Naive thymus-derived CD8-positive, alpha-beta T cell (primary cell): ENCODE measurements around the gene ATP6V0A1. TPM values are rescaled to one million over a fixed set of nuclear protein-coding genes. Genes with fewer than 3 reads are reported as not detected.
A peak's percentile ranks its signal among the peaks of the same experiment; 100 is the strongest.

Experiments used
- ATAC-seq, 2 donors: fragments of 150-1000 bp; cut with Tn5 transposase in 1 of 2; sonication (Bioruptor Pico), chemical (Tn5 transposase) in 1 of 2; 1 replicate in 1 of 2; 2 replicates in 1 of 2; pipeline ENCODE4 v1.10.0; 2021; ENCODE audit warnings: mild to moderate bottlenecking in 2 of 2, moderate library complexity in 2 of 2
- POLR2A ChIA-PET: fragments of 350-600 bp; sonication (Branson Sonifier 250); formaldehyde crosslinking; loops from one replicate; lab custom pipeline; 2021; ENCODE audit warnings: antibody characterized with exemption; lab: Charles Lee
- DNase-seq, 10 donors: peaks; one replicate each; pipeline versions ENCODE4 v3.0.0 to v3.0.0-alpha.2; 2020 to 2022
- H3K27ac Mint-ChIP-seq, 10 donors: one replicate each; pipeline ENCODE4 v1.8.0; 2020 to 2022; ENCODE audit warnings: mild to moderate bottlenecking in 10 of 10, mixed read lengths in 10 of 10, moderate library complexity in 4 of 10, inconsistent platforms in 1 of 10
- H3K27me3 Mint-ChIP-seq, 5 donors: one replicate each; pipeline ENCODE4 v1.8.0; 2021 to 2022; ENCODE audit warnings: mixed read lengths in 5 of 5
- H3K36me3 Mint-ChIP-seq, 3 donors: one replicate each; pipeline ENCODE4 v1.8.0; 2020 to 2022; ENCODE audit warnings: mixed read lengths in 3 of 3, mild to moderate bottlenecking in 2 of 3, inconsistent platforms in 1 of 3
- H3K4me1 Mint-ChIP-seq, 4 donors: one replicate each; pipeline ENCODE4 v1.8.0; 2021 to 2022; ENCODE audit warnings: mixed read lengths in 4 of 4
- H3K4me3 Mint-ChIP-seq, 10 donors: one replicate each; pipeline ENCODE4 v1.8.0; 2020 to 2022; ENCODE audit warnings: mild to moderate bottlenecking in 10 of 10, mixed read lengths in 10 of 10, moderate library complexity in 6 of 10, inconsistent platforms in 1 of 10
- H3K9me3 Mint-ChIP-seq, 9 donors: one replicate each; pipeline ENCODE4 v1.8.0; 2020 to 2022; ENCODE audit warnings: mixed read lengths in 9 of 9, mild to moderate bottlenecking in 3 of 9, inconsistent platforms in 1 of 9, moderate library complexity in 1 of 9
- polyA plus RNA-seq, 3 donors: library from polyadenylated mRNA; unstranded; fragments of 300-500 nt; fragmentation: Illumina TruSeq; gene quantifications; one replicate each; pipeline ENCODE4 v1.2.3, GENCODE V29; 2021
- total RNA-seq, 8 experiments: library from RNA in 2 of 8; stranded (reverse) in 2 of 8; gene quantifications; one replicate each; pipeline ENCODE4 v1.2.3 and lab custom pipeline; 2021 to 2026

The ATP6V0A1 gene
- total and polyA plus RNA-seq, 5 experiments from 2014 or later, result 4.1 to 19.1 (median 12.6) TPM

DNA sequence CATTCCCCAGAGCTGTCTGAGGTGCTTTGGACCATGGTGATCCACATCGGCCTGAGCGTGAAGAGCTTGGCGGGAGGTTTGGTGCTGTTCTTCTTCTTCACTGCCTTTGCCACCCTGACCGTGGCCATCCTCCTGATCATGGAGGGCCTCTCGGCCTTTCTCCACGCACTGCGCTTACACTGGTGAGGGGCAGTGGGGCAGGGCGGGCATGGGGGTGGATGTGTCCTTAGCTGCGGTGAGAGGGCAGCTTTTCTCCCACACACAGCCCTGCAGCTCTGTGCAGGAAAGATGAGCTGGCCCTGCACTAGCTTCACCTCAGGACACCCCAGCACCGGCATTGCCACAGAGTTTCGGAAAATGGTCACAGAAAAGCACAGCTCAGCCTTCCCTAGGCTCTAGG, 55.6 kb downstream of the ATP6V0A1 start:
- H3K36me3 Mint-ChIP-seq, result no peaks in the 10 kb centered on the region
- DNase-seq (no peak), ATAC-seq (no peak)
- H3K27me3 Mint-ChIP-seq, result no peaks in the 10 kb centered on the region
- POLR2A ChIA-PET, result no interaction called here
- H3K9me3 Mint-ChIP-seq, result no peaks in the 10 kb centered on the region
- H3K27ac Mint-ChIP-seq, result no peak overlapping the region
- no peak overlapping the region for H3K4me3 Mint-ChIP-seq
- peaks cover 0 to 14% (median 5%) of the 10 kb centered on the region in 4 donors for H3K4me1 Mint-ChIP-seq

GRCh38 chr17:42514867-42515266, 56.2 kb downstream of the ATP6V0A1 start:
- Mint-ChIP-seq H3K9me3 (no peaks in the 10 kb centered on the region), H3K4me3 (no peak overlapping the region), H3K36me3 (no peaks in the 10 kb centered on the region), H3K4me1 (peaks cover 0 to 9% (median 5%) of the 10 kb centered on the region in 4 donors), H3K27ac (peak overlapping the region in 1 of 10 donors; percentile 41), H3K27me3 (no peaks in the 10 kb centered on the region)
- ATAC-seq (no peak), DNase-seq (no peak)
- POLR2A ChIA-PET, result interaction anchor here (0.6 to 0.7 kb wide), 2 partner anchors 16 to 279 kb away, joined by 3 read pairs; no protein-coding TSS in a partner anchor

DNA sequence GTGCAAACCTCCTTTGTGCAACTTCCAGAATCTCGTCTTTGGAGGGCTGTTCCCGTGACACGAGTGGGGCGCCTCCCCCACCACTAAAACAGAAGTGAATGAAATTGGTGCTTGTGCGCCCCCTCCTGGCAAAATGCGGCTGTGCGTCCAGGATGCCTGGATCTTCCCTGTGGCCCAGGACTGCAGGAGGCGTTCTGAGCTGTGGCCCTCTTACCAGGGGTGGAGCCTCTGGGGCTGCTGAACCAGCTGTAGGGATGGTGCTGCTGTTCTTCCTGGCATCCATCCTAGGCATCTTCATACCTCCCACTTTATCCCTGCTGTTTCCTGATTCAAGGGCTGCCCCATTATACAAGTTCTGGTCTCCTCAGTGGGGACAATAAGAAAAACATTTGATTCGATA, 58.8 kb downstream of the ATP6V0A1 start:
- Mint-ChIP-seq H3K27me3 (no peaks in the 10 kb centered on the region), H3K4me1 (peaks cover 6 to 8% (median 7%) of the 10 kb centered on the region in 4 donors), H3K27ac (no peak overlapping the region), H3K36me3 (peaks cover 0 to 1% (median 0%) of the 10 kb centered on the region in 3 donors), H3K4me3 (no peak overlapping the region), H3K9me3 (no peaks in the 10 kb centered on the region)
- POLR2A ChIA-PET, result interaction anchor here (1.1 to 1.2 kb wide), 2 partner anchors 37 to 103 kb away, joined by 3 to 4 read pairs; no protein-coding TSS in a partner anchor
- ATAC-seq (peak; percentile 95 to 97), DNase-seq (peak; percentile 67 to 88 (median 79))

GRCh38 chr17:42518046-42518754, 59.5 kb downstream of the ATP6V0A1 start:
- Mint-ChIP-seq H3K4me1 (peaks cover 6 to 8% (median 7%) of the 10 kb centered on the region in 4 donors), H3K27ac (peak overlapping the region in 1 of 10 donors; percentile 65), H3K27me3 (no peaks in the 10 kb centered on the region), H3K4me3 (no peak overlapping the region), H3K36me3 (peaks cover 0 to 6% (median 0%) of the 10 kb centered on the region in 3 donors), H3K9me3 (no peaks in the 10 kb centered on the region)
- no peak for DNase-seq
- no peak for ATAC-seq
- POLR2A ChIA-PET, result interaction anchor here (1.0 to 1.2 kb wide), 4 partner anchors 29 to 103 kb away, joined by 3 to 5 read pairs (median 4); no protein-coding TSS in a partner anchor

DNA sequence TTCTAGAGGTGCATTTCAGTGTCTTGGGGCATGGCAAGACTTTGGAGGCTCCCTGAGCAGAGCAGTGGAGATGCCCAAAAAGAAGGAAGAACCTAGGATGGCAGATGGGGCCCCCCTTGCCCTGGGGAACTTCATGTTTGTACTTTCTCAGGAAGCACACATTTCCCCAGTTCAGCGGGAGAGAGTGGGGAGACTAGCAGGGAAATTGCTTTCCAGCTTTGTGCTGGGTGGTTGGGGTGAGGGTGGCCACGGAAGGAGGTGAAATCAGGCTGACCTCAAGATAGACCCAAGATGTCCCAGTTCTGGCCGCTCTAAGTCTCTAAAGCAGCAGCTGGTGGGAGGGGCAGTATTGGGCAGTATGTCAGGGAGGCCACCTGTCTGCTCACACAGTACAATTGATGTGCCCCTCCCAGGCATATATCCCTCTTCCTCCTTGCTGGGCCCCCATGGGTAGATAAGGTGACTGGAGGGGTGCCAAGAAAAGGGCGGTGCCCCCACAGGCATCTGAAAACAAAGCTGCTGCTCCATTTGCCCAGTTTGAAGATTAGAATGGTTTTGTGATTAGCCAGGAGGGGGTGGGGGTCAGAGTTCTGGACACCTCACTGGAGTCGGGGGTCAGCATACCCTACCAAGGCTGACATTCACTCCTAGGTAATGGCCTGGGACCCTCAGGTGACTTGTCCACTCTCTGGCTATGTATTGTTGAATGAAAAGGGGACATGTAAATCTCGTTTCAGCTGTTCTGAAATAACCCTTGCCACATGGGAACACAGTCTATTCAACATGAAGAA, 60.3 kb downstream of the ATP6V0A1 start:
- Mint-ChIP-seq H3K4me1 (peaks cover 6 to 8% (median 7%) of the 10 kb centered on the region in 4 donors), H3K27ac (peak overlapping the region in 1 of 10 donors; percentile 65), H3K4me3 (no peak overlapping the region), H3K9me3 (no peaks in the 10 kb centered on the region), H3K36me3 (peaks cover 0 to 7% (median 0%) of the 10 kb centered on the region in 3 donors), H3K27me3 (no peaks in the 10 kb centered on the region)
- POLR2A ChIA-PET, result interaction anchor here (0.6 to 1.1 kb wide), 5 partner anchors 29 to 207 kb away, joined by 3 to 5 read pairs (median 3); no protein-coding TSS in a partner anchor
- DNase-seq, result no peak
- no peak for ATAC-seq

GRCh38 chr17:42519546-42520491, 61.1 kb downstream of the ATP6V0A1 start:
- DNase-seq (no peak), ATAC-seq (no peak)
- H3K4me3 Mint-ChIP-seq, result no peak overlapping the region
- H3K36me3 Mint-ChIP-seq, result peaks cover 0 to 7% (median 0%) of the 10 kb centered on the region in 3 donors
- POLR2A ChIA-PET, result interaction anchor here (0.6 to 1.4 kb wide), 7 partner anchors 11 to 208 kb away, joined by 3 to 8 read pairs (median 4); partner anchors contain the start of genes PSMC3IP and STAT3
- H3K27me3 Mint-ChIP-seq, result no peaks in the 10 kb centered on the region
- peaks cover 6 to 8% (median 7%) of the 10 kb centered on the region in 4 donors for H3K4me1 Mint-ChIP-seq
- no peaks in the 10 kb centered on the region for H3K9me3 Mint-ChIP-seq
- no peak overlapping the region for H3K27ac Mint-ChIP-seq

- Mint-ChIP-seq H3K4me3 (no peak overlapping the region), H3K9me3 (no peaks in the 10 kb centered on the region), H3K27me3 (no peaks in the 10 kb centered on the region), H3K4me1 (peaks cover 6 to 8% (median 7%) of the 10 kb centered on the region in 4 donors), H3K27ac (peak overlapping the region in 1 of 10 donors; percentile 19), H3K36me3 (peaks cover 0 to 7% (median 0%) of the 10 kb centered on the region in 3 donors)
- POLR2A ChIA-PET, result interaction anchor here (1.0 to 1.4 kb wide), 2 partner anchors 57 to 132 kb away, joined by 4 to 8 read pairs; partner anchors contain the start of genes PSMC3IP and STAT3
- DNase-seq (peak in 6 of 10 donors; percentile 24 to 46 (median 40)), ATAC-seq (peak in 1 of 2 donors; percentile 46)
Measured at GRCh38 chr17:42520540-42520951, 61.9 kb downstream of the ATP6V0A1 start.

DNA sequence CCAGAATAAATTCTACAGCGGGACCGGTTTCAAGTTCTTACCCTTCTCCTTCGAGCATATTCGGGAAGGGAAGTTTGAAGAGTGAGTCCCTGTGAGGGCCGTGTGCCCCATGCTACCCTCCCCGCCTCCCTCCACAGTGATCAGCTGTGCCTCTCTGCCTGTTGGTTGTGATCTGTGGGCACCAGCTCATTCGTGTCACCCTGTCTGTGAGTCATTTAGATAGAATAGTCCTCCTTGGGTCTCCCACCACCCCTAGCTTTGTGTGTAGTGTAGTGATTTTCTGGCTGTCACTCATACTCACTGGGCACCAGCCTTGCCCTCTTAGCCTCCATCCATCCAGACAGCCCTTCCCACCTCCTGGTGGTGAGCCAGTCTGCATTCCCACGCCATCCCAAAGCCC, 62.4 kb downstream of the ATP6V0A1 start:
- no peak for DNase-seq
- Mint-ChIP-seq H3K4me3 (no peak overlapping the region), H3K27me3 (no peaks in the 10 kb centered on the region), H3K4me1 (peaks cover 6 to 9% (median 7%) of the 10 kb centered on the region in 4 donors), H3K36me3 (peaks cover 0 to 7% (median 0%) of the 10 kb centered on the region in 3 donors), H3K9me3 (no peaks in the 10 kb centered on the region), H3K27ac (peak overlapping the region in 1 of 10 donors; percentile 19)
- no peak for ATAC-seq
- POLR2A ChIA-PET, result interaction anchor here (1.0 to 1.4 kb wide), 2 partner anchors 57 to 132 kb away, joined by 4 to 8 read pairs; partner anchors contain the start of genes PSMC3IP and STAT3

- DNase-seq, result no peak
- Mint-ChIP-seq H3K4me3 (no peak overlapping the region), H3K9me3 (no peaks in the 10 kb centered on the region), H3K4me1 (peaks cover 6 to 10% (median 8%) of the 10 kb centered on the region in 4 donors), H3K36me3 (peaks cover 0 to 7% (median 0%) of the 10 kb centered on the region in 3 donors), H3K27me3 (no peaks in the 10 kb centered on the region), H3K27ac (no peak overlapping the region)
- no peak for ATAC-seq
- POLR2A ChIA-PET, result interaction anchor here (0.6 kb wide), 1 partner anchor 75 kb away, joined by 4 read pairs; no protein-coding TSS in a partner anchor
Measured at GRCh38 chr17:42521666-42522262, 63.1 kb downstream of the ATP6V0A1 start.

DNA sequence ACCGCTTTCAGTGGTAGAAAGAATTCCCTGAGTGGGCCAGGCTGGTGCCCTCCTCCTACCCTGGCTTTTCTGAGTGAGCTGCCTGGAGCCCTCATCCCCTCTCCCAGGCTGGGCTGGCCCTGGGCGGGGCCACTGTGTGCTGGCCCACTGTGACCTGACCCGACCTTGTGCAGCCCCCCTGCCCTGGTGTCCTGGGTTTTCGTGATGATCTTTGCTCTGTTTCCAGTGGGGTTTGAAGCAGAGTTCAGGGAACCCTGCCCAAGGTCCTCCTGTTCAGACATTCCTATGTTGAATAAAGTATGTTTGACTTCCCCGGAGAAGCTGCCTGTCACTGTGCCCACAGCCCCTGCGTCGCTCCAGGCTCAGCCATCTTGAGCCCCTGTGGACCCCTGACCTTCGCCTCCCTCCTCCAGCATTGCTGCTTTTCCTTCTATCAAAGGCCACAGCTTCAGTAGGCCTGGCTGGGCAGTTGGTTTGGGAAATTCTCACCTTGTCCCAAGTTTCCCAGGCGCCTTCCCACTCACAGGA, 63.6 kb downstream of the ATP6V0A1 start:
- DNase-seq (no peak), ATAC-seq (no peak)
- Mint-ChIP-seq H3K9me3 (no peaks in the 10 kb centered on the region), H3K4me3 (no peak overlapping the region), H3K36me3 (peaks cover 0 to 7% (median 0%) of the 10 kb centered on the region in 3 donors), H3K27ac (no peak overlapping the region), H3K4me1 (peaks cover 7 to 14% (median 12%) of the 10 kb centered on the region in 4 donors), H3K27me3 (no peaks in the 10 kb centered on the region)
- POLR2A ChIA-PET, result interaction anchor here (0.5 kb wide), 1 partner anchor 1519 kb away, joined by 6 read pairs; no protein-coding TSS in a partner anchor

DNA sequence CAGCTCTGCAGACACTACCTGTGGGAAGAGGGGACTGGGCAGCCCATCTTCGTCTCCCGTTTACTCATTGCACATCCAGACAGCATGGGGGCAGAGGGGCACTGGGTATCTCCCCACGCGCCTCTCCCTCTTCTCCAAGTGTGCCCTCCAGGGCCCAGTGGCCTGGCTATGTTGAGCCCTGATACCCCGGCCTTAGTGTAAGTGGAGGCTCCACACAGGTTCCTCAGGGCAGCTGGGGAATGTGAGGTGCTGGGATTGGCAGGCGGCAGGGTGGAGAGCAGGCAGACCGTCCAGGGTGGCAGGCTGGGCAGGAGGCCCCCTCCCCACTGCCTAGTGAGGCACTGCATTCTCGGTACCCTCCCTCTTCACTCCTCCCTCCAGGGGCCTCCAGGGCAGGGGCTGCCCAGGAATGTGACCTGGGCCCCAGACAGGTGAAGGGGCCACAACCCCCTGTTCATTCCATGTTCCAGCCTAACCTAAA, 64.2 kb downstream of the ATP6V0A1 start:
- POLR2A ChIA-PET, result interaction anchor here (0.5 kb wide), 1 partner anchor 1518 kb away, joined by 6 read pairs; no protein-coding TSS in a partner anchor
- H3K27me3 Mint-ChIP-seq, result no peaks in the 10 kb centered on the region
- H3K4me1 Mint-ChIP-seq, result peaks cover 4 to 14% (median 12%) of the 10 kb centered on the region in 4 donors
- ATAC-seq, result no peak
- H3K4me3 Mint-ChIP-seq, result no peak overlapping the region
- H3K9me3 Mint-ChIP-seq, result no peaks in the 10 kb centered on the region
- H3K27ac Mint-ChIP-seq, result no peak overlapping the region
- no peak for DNase-seq
- peaks cover 0 to 7% (median 0%) of the 10 kb centered on the region in 3 donors for H3K36me3 Mint-ChIP-seq
